Trophoblast cell (in vitro differentiated cells and primary cell): ENCODE results near the gene AIG1.

Source experiments
- DNase-seq, 2 donors: peaks; one replicate each; pipeline ENCODE4 v3.0.0-alpha.2; 2016
- H2AFZ ChIP-seq: 2 replicates; pipeline ENCODE4 v1.6.1; 2013; ENCODE audit warnings: low read length, moderate library complexity, mild to moderate bottlenecking; ENCODE audit not compliant: insufficient read depth, poor library complexity
- H2AK5ac ChIP-seq: 2 replicates; pipeline ENCODE4 v1.6.1; 2013; ENCODE audit warnings: mild to moderate bottlenecking, low read length
- H2BK120ac ChIP-seq: 2 replicates; pipeline ENCODE4 v1.6.1; 2013; ENCODE audit warnings: low read length, mild to moderate bottlenecking, moderate library complexity; ENCODE audit not compliant: insufficient read depth, poor library complexity
- H2BK12ac ChIP-seq: 2 replicates; pipeline ENCODE4 v1.6.1; 2013; ENCODE audit warnings: mild to moderate bottlenecking, low read length, moderate library complexity
- H2BK5ac ChIP-seq: 2 replicates; pipeline ENCODE4 v1.6.1; 2013; ENCODE audit warnings: low read length, low read depth, moderate library complexity, mild to moderate bottlenecking; ENCODE audit not compliant: poor library complexity
- H3K14ac ChIP-seq: 2 replicates; pipeline ENCODE4 v1.6.1; 2013; ENCODE audit warnings: mild to moderate bottlenecking, low read length
- H3K18ac ChIP-seq: 2 replicates; pipeline ENCODE4 v1.6.1; 2013; ENCODE audit warnings: mild to moderate bottlenecking, low read length
- H3K23ac ChIP-seq: 2 replicates; pipeline ENCODE4 v1.6.1; 2013; ENCODE audit warnings: low read length
- H3K27ac ChIP-seq: 2 replicates; pipeline ENCODE4 v1.5.1; 2013; ENCODE audit warnings: low read depth, mild to moderate bottlenecking, inconsistent platforms, low read length, moderate library complexity
- H3K27me3 ChIP-seq: 2 replicates; pipeline ENCODE4 v1.6.1; 2013; ENCODE audit warnings: inconsistent platforms, mild to moderate bottlenecking, low read length, moderate library complexity; ENCODE audit not compliant: insufficient read depth
- H3K36me3 ChIP-seq, 2 experiments: 1 replicate in 1 of 2; 2 replicates in 1 of 2; pipeline ENCODE4 v1.6.1; 2013; ENCODE audit warnings: low read length in 2 of 2, mild to moderate bottlenecking in 2 of 2, moderate library complexity in 1 of 2; ENCODE audit not compliant: insufficient read depth in 2 of 2, control insufficient read depth in 1 of 2
- H3K4ac ChIP-seq: 2 replicates; pipeline ENCODE4 v1.6.1; 2013; ENCODE audit warnings: low read depth, mild to moderate bottlenecking, low read length, moderate library complexity
- H3K4me1 ChIP-seq, 2 experiments: 1 replicate in 1 of 2; 2 replicates in 1 of 2; pipeline ENCODE4 v1.6.1; 2013; ENCODE audit warnings: low read length in 2 of 2, mild to moderate bottlenecking in 2 of 2, moderate library complexity in 1 of 2; ENCODE audit not compliant: insufficient read depth in 2 of 2, control insufficient read depth in 1 of 2
- H3K4me2 ChIP-seq: 2 replicates; pipeline ENCODE4 v1.6.1; 2013; ENCODE audit warnings: inconsistent platforms, mild to moderate bottlenecking, low read length, moderate library complexity
- H3K4me3 ChIP-seq: 2 replicates; pipeline ENCODE4 v1.5.1; 2013; ENCODE audit warnings: mild to moderate bottlenecking, low read depth, low read length, inconsistent platforms
- H3K79me1 ChIP-seq: one replicate; pipeline ENCODE4 v1.6.1; 2013; ENCODE audit warnings: low read length
- H3K79me2 ChIP-seq: 2 replicates; pipeline ENCODE4 v1.6.1; 2013; ENCODE audit warnings: low read length, mild to moderate bottlenecking; ENCODE audit not compliant: control insufficient read depth, insufficient read depth, poor library complexity
- H3K9ac ChIP-seq: 2 replicates; pipeline ENCODE4 v1.6.1; 2013; ENCODE audit warnings: mild to moderate bottlenecking, low read length
- H3K9me3 ChIP-seq: 2 replicates; pipeline ENCODE4 v1.6.1; 2013; ENCODE audit warnings: low read depth, mild to moderate bottlenecking, control low read depth, inconsistent platforms, low read length; ENCODE audit not compliant: insufficient read depth
- H4K12ac ChIP-seq: 2 replicates; pipeline ENCODE4 v1.6.1; 2013; ENCODE audit warnings: low read depth, mild to moderate bottlenecking, low read length, moderate library complexity
- H4K8ac ChIP-seq: 2 replicates; pipeline ENCODE4 v1.6.1; 2013; ENCODE audit warnings: low read depth, mild to moderate bottlenecking, low read length, moderate library complexity
- H4K91ac ChIP-seq: one replicate; pipeline ENCODE4 v1.6.1; 2013; ENCODE audit warnings: low read depth, mild to moderate bottlenecking, low read length, moderate library complexity
- WGBS: extraction: QIAGEN DNeasy Blood & Tissue Kit; methylation state at CpG from one replicate; pipeline ENCODE4 v1.1.7; 2013; ENCODE audit warnings: missing lambda C conversion rate; ENCODE audit not compliant: insufficient read length, insufficient coverage; ENCODE audit errors: extremely low coverage; 5-methylcytosine and 5-hydroxymethylcytosine counted together

Gene AIG1

DNA sequence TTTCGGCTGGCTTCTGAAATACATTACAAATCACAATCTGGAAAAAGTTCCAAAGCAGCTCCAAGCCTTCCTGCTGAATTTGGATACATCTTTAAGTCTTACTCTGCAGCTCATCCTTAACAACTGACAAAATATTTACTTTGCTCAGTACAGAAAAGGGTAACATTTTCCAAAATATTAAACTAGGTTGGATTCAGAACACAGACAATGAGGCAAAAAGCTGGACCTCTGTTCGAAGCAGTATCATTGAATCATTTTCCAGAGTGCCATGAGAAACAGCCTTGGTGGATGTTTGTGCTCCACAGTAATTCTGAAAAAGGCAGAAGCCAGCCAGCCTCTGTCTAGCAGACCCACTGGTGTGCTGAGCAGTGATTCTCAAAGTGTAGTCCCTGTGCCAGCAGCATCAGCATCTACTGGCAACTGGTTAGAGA, 162.1 kb downstream of the AIG1 start:
- H3K9ac ChIP-seq = no peak overlapping the region
- DNase-seq = no peak
- no peak overlapping the region for H2AK5ac ChIP-seq
- no peak overlapping the region for H4K8ac ChIP-seq
- no peaks in the 10 kb centered on the region for H3K9me3 ChIP-seq
- no peak overlapping the region for H3K4me2 ChIP-seq
- H3K27me3 ChIP-seq = no peaks in the 10 kb centered on the region
- H3K36me3 ChIP-seq = no peaks in the 10 kb centered on the region
- peaks cover 4 to 5% of the 10 kb centered on the region in 2 experiments for H3K4me1 ChIP-seq
- H3K79me2 ChIP-seq = no peaks in the 10 kb centered on the region
- no peak overlapping the region for H4K12ac ChIP-seq
- no peak overlapping the region for H3K4me3 ChIP-seq
- H3K23ac ChIP-seq = no peak overlapping the region
- no peak overlapping the region for H3K14ac ChIP-seq
- no peak overlapping the region for H2BK5ac ChIP-seq
- no peak overlapping the region for H4K91ac ChIP-seq
- no peak overlapping the region for H2BK120ac ChIP-seq
- H3K27ac ChIP-seq = no peak overlapping the region
- WGBS = no CpG with 5 or more reads among the region's 2 CpGs
- H3K4ac ChIP-seq = no peak overlapping the region
- no peak overlapping the region for H2AFZ ChIP-seq
- no peak overlapping the region for H3K18ac ChIP-seq
- H3K79me1 ChIP-seq = no peaks in the 10 kb centered on the region
- no peak overlapping the region for H2BK12ac ChIP-seq

DNA sequence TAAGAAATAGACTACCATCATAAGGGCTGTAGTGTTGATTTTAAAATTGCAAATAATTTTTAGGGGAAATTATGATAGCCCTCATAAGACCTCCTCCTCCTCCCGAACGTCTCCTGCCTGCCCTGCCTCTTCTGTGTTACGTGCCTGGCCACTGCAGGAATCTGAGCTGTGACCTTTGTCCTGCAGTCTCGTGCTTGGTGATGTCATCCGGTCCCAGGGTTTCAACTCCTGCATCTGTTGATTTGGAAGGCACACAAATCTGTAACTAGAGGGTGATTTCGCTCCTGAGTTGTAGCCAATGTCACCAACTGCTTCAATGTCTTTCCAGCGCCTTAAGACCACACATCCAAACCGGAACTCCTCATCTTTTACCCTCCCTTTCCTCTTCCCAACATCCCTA, 163.2 kb downstream of the AIG1 start:
- no peaks in the 10 kb centered on the region for H3K27me3 ChIP-seq
- no CpG with 5 or more reads among the region's 8 CpGs for WGBS

DNA sequence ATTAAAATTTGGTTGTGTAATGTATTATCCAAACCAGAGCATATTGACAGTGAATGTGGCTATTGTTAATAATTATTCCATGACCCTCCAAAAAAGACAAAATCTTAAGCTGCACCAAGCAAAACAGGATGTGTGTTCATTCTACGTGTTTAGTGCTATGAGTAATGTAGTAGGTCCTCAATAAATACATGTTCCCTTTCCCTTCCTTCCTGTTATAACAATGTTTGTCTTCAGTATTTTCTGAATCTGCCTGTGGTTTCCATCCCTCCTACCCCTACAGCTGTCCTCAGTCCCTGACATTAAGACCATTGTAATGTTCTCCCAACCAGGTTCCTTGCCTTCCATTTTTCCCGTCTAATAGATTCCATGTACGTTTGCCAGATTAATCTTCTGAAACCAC, 163.8 kb downstream of the AIG1 start:
- Histone ChIP-seq H3K36me3 (peaks cover 0 to 2% of the 10 kb centered on the region in 2 experiments), H3K4me2 (no peak overlapping the region), H4K91ac (no peak overlapping the region), H4K8ac (no peak overlapping the region), H3K18ac (no peak overlapping the region), H3K9me3 (no peaks in the 10 kb centered on the region), H2AFZ (no peak overlapping the region), H3K27me3 (no peaks in the 10 kb centered on the region), H3K4me1 (peaks cover 4 to 5% of the 10 kb centered on the region in 2 experiments), H3K23ac (no peak overlapping the region), H3K4ac (no peak overlapping the region), H3K27ac (no peak overlapping the region), H2BK5ac (no peak overlapping the region), H3K79me1 (no peaks in the 10 kb centered on the region), H3K14ac (no peak overlapping the region), H2BK120ac (no peak overlapping the region), H2AK5ac (no peak overlapping the region), H3K79me2 (no peaks in the 10 kb centered on the region), H3K4me3 (no peak overlapping the region), H2BK12ac (no peak overlapping the region), H3K9ac (no peak overlapping the region), H4K12ac (no peak overlapping the region)
- WGBS = no CpG with 5 or more reads among the region's 3 CpGs
- no peak for DNase-seq

More for the DNA sequence above, 163.2 kb downstream of the AIG1 start:
- Histone ChIP-seq H3K9me3 (no peaks in the 10 kb centered on the region), H3K9ac (no peak overlapping the region), H3K79me2 (no peaks in the 10 kb centered on the region), H3K79me1 (no peaks in the 10 kb centered on the region), H4K8ac (no peak overlapping the region), H3K27ac (no peak overlapping the region), H2BK5ac (no peak overlapping the region), H3K14ac (no peak overlapping the region), H3K4ac (no peak overlapping the region), H2BK120ac (no peak overlapping the region), H3K18ac (no peak overlapping the region), H4K12ac (no peak overlapping the region), H2AK5ac (no peak overlapping the region), H2BK12ac (no peak overlapping the region), H3K4me2 (no peak overlapping the region), H3K36me3 (peaks cover 0 to 2% of the 10 kb centered on the region in 2 experiments), H3K4me1 (peaks cover 4 to 5% of the 10 kb centered on the region in 2 experiments), H2AFZ (no peak overlapping the region), H4K91ac (no peak overlapping the region), H3K4me3 (no peak overlapping the region), H3K23ac (no peak overlapping the region)
- peak; percentile 46 to 68 for DNase-seq

DNA sequence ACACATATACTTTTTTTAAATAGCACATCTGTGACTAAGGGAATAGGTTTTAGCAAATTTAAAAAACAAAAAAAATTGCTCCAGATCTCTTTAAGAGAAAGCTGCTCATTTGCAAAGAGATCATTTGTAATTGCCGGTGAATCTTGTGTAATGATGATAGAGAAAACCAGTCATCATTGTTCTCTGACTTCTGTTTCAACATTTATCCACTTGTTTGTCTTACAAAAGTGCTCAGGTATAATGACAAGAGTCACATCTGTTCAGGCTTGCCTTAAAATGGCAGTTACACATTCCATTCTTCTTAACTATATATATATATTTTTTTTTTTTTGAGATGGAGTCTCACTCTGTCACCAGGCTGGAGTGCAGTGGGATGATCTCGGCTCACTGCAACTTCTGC, 165.2 kb downstream of the AIG1 start:
- H3K79me2 ChIP-seq = no peaks in the 10 kb centered on the region
- no CpG with 5 or more reads among the region's 2 CpGs for WGBS

More for the DNA sequence above, 165.2 kb downstream of the AIG1 start:
- no peak overlapping the region for H3K27ac ChIP-seq
- H3K14ac ChIP-seq = no peak overlapping the region
- H2BK12ac ChIP-seq = no peak overlapping the region
- no peak overlapping the region for H4K12ac ChIP-seq
- H3K79me1 ChIP-seq = no peaks in the 10 kb centered on the region
- no peak overlapping the region for H2AFZ ChIP-seq
- no peak overlapping the region for H3K4me2 ChIP-seq
- H4K8ac ChIP-seq = no peak overlapping the region
- DNase-seq = no peak
- no peak overlapping the region for H3K23ac ChIP-seq
- no peak overlapping the region for H3K9ac ChIP-seq
- H3K4ac ChIP-seq = no peak overlapping the region
- no peaks in the 10 kb centered on the region for H3K9me3 ChIP-seq
- no peak overlapping the region for H2AK5ac ChIP-seq
- peaks cover 4 to 5% of the 10 kb centered on the region in 2 experiments for H3K4me1 ChIP-seq
- H3K36me3 ChIP-seq = peaks cover 0 to 2% of the 10 kb centered on the region in 2 experiments
- H3K18ac ChIP-seq = no peak overlapping the region
- no peaks in the 10 kb centered on the region for H3K27me3 ChIP-seq
- H3K4me3 ChIP-seq = no peak overlapping the region
- H2BK120ac ChIP-seq = no peak overlapping the region
- H2BK5ac ChIP-seq = no peak overlapping the region
- H4K91ac ChIP-seq = no peak overlapping the region
